ENCODE data around the gene SLC26A5.
"Not testable (repeated sequence)": the region's sequence is repeated elsewhere in the genome, so short reads cannot be mapped to it uniquely, and the experiment has no call there.

SLC26A5 gene
- 0 to 0.07 (median 0) reads per million in 3 experiments for total RNA-seq

GRCh38 chr7:103446049-103446520 lies at the start of gene SLC26A5:
Gene SLC26A5, minus strand, starts transcription at chr7:103446207. Its CDS starts 24,693 bp downstream, at chr7:103421514.
- no peak for DNase-seq

GRCh38 chr7:103487419-103487818 lies 41.4 kb upstream of the SLC26A5 start:
- no peak for DNase-seq

GRCh38 chr7:103486873-103487272 lies 40.9 kb upstream of the SLC26A5 start:
- not testable (repeated sequence) for DNase-seq

- no peak for DNase-seq
Observed at GRCh38 chr7:103480771-103481170, 34.8 kb upstream of the SLC26A5 start.

- DNase-seq: no peak
Observed at GRCh38 chr7:103474956-103475355, 28.9 kb upstream of the SLC26A5 start.

- no peak for DNase-seq
Observed at GRCh38 chr7:103469095-103469948, 23.3 kb upstream of the SLC26A5 start.

- DNase-seq: no peak
Observed at GRCh38 chr7:103466814-103467213, 20.8 kb upstream of the SLC26A5 start.

- no peak for DNase-seq
Observed at GRCh38 chr7:103462358-103462757, 16.4 kb upstream of the SLC26A5 start.

GRCh38 chr7:103447073-103447960 lies 1.3 kb upstream of the SLC26A5 start:
- no peak for DNase-seq

- DNase-seq: no peak
Observed at GRCh38 chr7:103445228-103446048, 569 bp downstream of the SLC26A5 start.

GRCh38 chr7:103439661-103440060 lies 6.3 kb downstream of the SLC26A5 start:
- no peak for DNase-seq

- no peak for DNase-seq
Observed at GRCh38 chr7:103437623-103438022, 8.4 kb downstream of the SLC26A5 start.

GRCh38 chr7:103432712-103433111 lies 13.3 kb downstream of the SLC26A5 start:
- no peak for DNase-seq

GRCh38 chr7:103425177-103425576 lies 20.8 kb downstream of the SLC26A5 start:
- DNase-seq: no peak

GRCh38 chr7:103423467-103424179 lies 22.4 kb downstream of the SLC26A5 start:
- no peak for DNase-seq

GRCh38 chr7:103420857-103421384 lies 25.1 kb downstream of the SLC26A5 start:
- no peak for DNase-seq

- DNase-seq: no peak
Observed at GRCh38 chr7:103418241-103418640, 27.8 kb downstream of the SLC26A5 start.

- DNase-seq: no peak
Observed at GRCh38 chr7:103413407-103413806, 32.6 kb downstream of the SLC26A5 start.

- no peak for DNase-seq
Observed at GRCh38 chr7:103412151-103412550, 33.9 kb downstream of the SLC26A5 start.

GRCh38 chr7:103405789-103406613 lies 40.0 kb downstream of the SLC26A5 start:
- DNase-seq: not testable (repeated sequence)

- not testable (repeated sequence) for DNase-seq
Observed at GRCh38 chr7:103399687-103400086, 46.3 kb downstream of the SLC26A5 start.

Data from central memory CD4-positive, alpha-beta T cell (primary cell).